IMR-90 (cell line): ENCODE measurements around the gene GRPEL2. TPM values are rescaled to one million over a fixed set of nuclear protein-coding genes. Genes with fewer than 3 reads are reported as not detected.

Experiments
- ATAC-seq: fragments of 200-7000 bp; cut with Tn5 transposase; 2 replicates; pipeline ENCODE4 v1.9.1; 2020; ENCODE audit warnings: low read depth, mild to moderate bottlenecking, moderate library complexity
- BruUV-seq: library from RNA; stranded (reverse); fragments of 400-500 nt; replicated peaks from 2 replicates; lab custom pipeline; 2021; lab: Mats Ljungman, UMichigan
- CTCF ChIA-PET: fragments of 300-600 bp; formaldehyde crosslinking; extraction: SDS; loops from one replicate; lab custom pipeline; 2021; ENCODE audit warnings: antibody characterized with exemption; lab: Yijun Ruan, JAX
- POLR2A ChIA-PET: fragments of 300-600 bp; sonication (Branson Sonifier 250); formaldehyde crosslinking; loops from one replicate; lab custom pipeline; 2022; ENCODE audit warnings: antibody characterized with exemption; ENCODE audit not compliant: unreplicated experiment; lab: Charles Lee
- DNase-seq: peaks from one replicate; pipeline ENCODE4 v3.0.0; 2013
- H2AFZ ChIP-seq: replicated peaks from 2 replicates; pipeline ENCODE3; 2013; ENCODE audit warnings: low read length, mild to moderate bottlenecking; ENCODE audit not compliant: poor library complexity
- H2AK5ac ChIP-seq: 2 replicates; pipeline ENCODE4 v1.6.1; 2013; ENCODE audit warnings: low read depth, low read length, inconsistent platforms
- H2AK9ac ChIP-seq: replicated peaks from 2 replicates; pipeline ENCODE3; 2013; ENCODE audit warnings: mild to moderate bottlenecking, low read depth, low read length, moderate library complexity; ENCODE audit not compliant: poor library complexity
- H2BK120ac ChIP-seq: 2 replicates; pipeline ENCODE4 v1.6.1; 2013; ENCODE audit warnings: low read depth, low read length, inconsistent platforms
- H2BK15ac ChIP-seq: 3 replicates; pipeline ENCODE4 v1.6.1; 2013; ENCODE audit warnings: low read depth, low read length, inconsistent platforms
- H2BK20ac ChIP-seq: 2 replicates; pipeline ENCODE4 v1.6.1; 2013; ENCODE audit warnings: low read depth, mild to moderate bottlenecking, inconsistent platforms, low read length, moderate library complexity
- H2BK5ac ChIP-seq: 2 replicates; pipeline ENCODE4 v1.6.1; 2013; ENCODE audit warnings: mild to moderate bottlenecking, low read depth, low read length, inconsistent platforms; ENCODE audit not compliant: poor library complexity, severe bottlenecking
- H3K14ac ChIP-seq: replicated peaks from 2 replicates; pipeline ENCODE4 v1.6.1; 2013; ENCODE audit warnings: low read depth, low read length, inconsistent platforms
- H3K18ac ChIP-seq: 2 replicates; pipeline ENCODE4 v1.6.1; 2013; ENCODE audit warnings: low read depth, low read length, control low read depth
- H3K23ac ChIP-seq: 2 replicates; pipeline ENCODE4 v1.6.1; 2013; ENCODE audit warnings: low read depth, low read length, inconsistent platforms
- H3K27ac ChIP-seq: 2 replicates; pipeline ENCODE4 v1.5.1; 2013; ENCODE audit warnings: mild to moderate bottlenecking, control low read depth, low read length; ENCODE audit not compliant: insufficient read depth
- H3K27me3 ChIP-seq: 2 replicates; pipeline ENCODE4 v1.6.1; 2013; ENCODE audit warnings: low read length; ENCODE audit not compliant: control insufficient read depth, insufficient read depth
- H3K36me3 ChIP-seq: 2 replicates; pipeline ENCODE4 v1.6.1; 2013; ENCODE audit warnings: low read length, mixed read lengths; ENCODE audit not compliant: control insufficient read depth, insufficient read depth
- H3K4ac ChIP-seq: 2 replicates; pipeline ENCODE4 v1.6.1; 2013; ENCODE audit warnings: low read depth, low read length, inconsistent platforms
- H3K4me1 ChIP-seq: 2 replicates; pipeline ENCODE4 v1.6.1; 2013; ENCODE audit warnings: low read length, mixed read lengths; ENCODE audit not compliant: control insufficient read depth, insufficient read depth
- H3K4me2 ChIP-seq: 2 replicates; pipeline ENCODE4 v1.6.1; 2013; ENCODE audit warnings: low read depth, mild to moderate bottlenecking, control low read depth, low read length, moderate library complexity
- H3K4me3 ChIP-seq: 2 replicates; pipeline ENCODE4 v1.5.1; 2013; ENCODE audit warnings: low read depth, mild to moderate bottlenecking, control low read depth, low read length, moderate library complexity; ENCODE audit not compliant: insufficient read depth
- H3K56ac ChIP-seq: 2 replicates; pipeline ENCODE4 v1.6.1; 2013; ENCODE audit warnings: low read length, inconsistent platforms; ENCODE audit not compliant: insufficient read depth; ENCODE audit errors: extremely low read depth
- H3K79me1 ChIP-seq, 2 experiments: 2 replicates each; pipeline ENCODE4 v1.6.1; 2013; ENCODE audit warnings: low read length in 2 of 2, inconsistent platforms in 1 of 2, low read depth in 1 of 2
- H3K9ac ChIP-seq: 2 replicates; pipeline ENCODE4 v1.6.1; 2013; ENCODE audit warnings: low read depth, low read length, control low read depth
- H3K9me1 ChIP-seq: 2 replicates; pipeline ENCODE4 v1.6.1; 2013; ENCODE audit warnings: low read length, inconsistent platforms; ENCODE audit not compliant: insufficient read depth
- H3K9me3 ChIP-seq: 2 replicates; pipeline ENCODE4 v1.6.1; 2013; ENCODE audit warnings: low read length; ENCODE audit not compliant: control insufficient read depth, insufficient read depth
- H4K20me1 ChIP-seq: 2 replicates; pipeline ENCODE4 v1.6.1; 2013; ENCODE audit warnings: low read length, inconsistent platforms; ENCODE audit not compliant: insufficient read depth
- H4K5ac ChIP-seq: 2 replicates; pipeline ENCODE4 v1.6.1; 2013; ENCODE audit warnings: mild to moderate bottlenecking, low read depth, low read length, control low read depth
- H4K8ac ChIP-seq, 2 experiments: 2 replicates each; pipeline ENCODE4 v1.6.1; 2013; ENCODE audit warnings: low read depth in 2 of 2, low read length in 2 of 2, control low read depth in 1 of 2, inconsistent platforms in 1 of 2
- H4K91ac ChIP-seq: 2 replicates; pipeline ENCODE4 v1.6.1; 2013; ENCODE audit warnings: low read depth, low read length, inconsistent platforms; ENCODE audit not compliant: insufficient read depth
- MAFK ChIP-seq: IDR thresholded peaks from 2 replicates; pipeline ENCODE4 v1.6.1; 2012; ENCODE audit warnings: low read depth, low read length, improper control_type of control experiment
- WGBS, 2 experiments: methylation state at CpG; one replicate each; pipeline versions ENCODE4 v1.1.5 to v1.1.7; 2013; ENCODE audit warnings: missing lambda C conversion rate in 2 of 2; ENCODE audit not compliant: insufficient read length in 1 of 2; ENCODE audit errors: extremely low coverage in 2 of 2; 5-methylcytosine and 5-hydroxymethylcytosine counted together
- dilution Hi-C: fragments of 300-500 bp; cut with HindIII; formaldehyde crosslinking; loops from one replicate; pipeline ENCODE4 v1.14.3; 2018; ENCODE audit warnings: low sequenced_read_pairs; ENCODE audit not compliant: unreplicated experiment
- in situ Hi-C: fragments of 300-500 bp; cut with MboI; formaldehyde crosslinking; loops from 3 replicates; pipeline ENCODE4 v1.14.3; 2019; ENCODE audit warnings: low sequenced_read_pairs, inconsistent platforms, mixed read lengths
- intact Hi-C: fragments of 100-400 bp; cut with micrococcal nuclease; formaldehyde crosslinking; loops from 2 replicates; pipeline ENCODE4 v1.10.0; 2022
- polyA plus RNA-seq, 3 experiments: library from polyadenylated mRNA; depleted of rRNA; stranded (reverse); fragments of >200 nt; gene quantifications; 2 replicates each; pipeline ENCODE4 v1.2.3, GENCODE V29; 2012; ENCODE audit warnings: low replicate concordance in 1 of 3
- total RNA-seq: library from RNA; depleted of rRNA; stranded (reverse); fragments of >200 nt; gene quantifications from 2 replicates; pipeline ENCODE4 v1.2.3, GENCODE V29; 2012
- TF ChIP-seq, protein P1 (sequence below): fragments of 150-350 bp; IDR thresholded peaks from 2 replicates; pipeline ENCODE4 v1.6.1; 2017; ENCODE audit warnings: mild to moderate bottlenecking, antibody characterized with exemption, low read length, low read depth

The GRPEL2 gene
- total and polyA plus RNA-seq, 2 of the 4 experiments (the other 2 are of a cell fraction), result 6.2 to 18.1 TPM

DNA sequence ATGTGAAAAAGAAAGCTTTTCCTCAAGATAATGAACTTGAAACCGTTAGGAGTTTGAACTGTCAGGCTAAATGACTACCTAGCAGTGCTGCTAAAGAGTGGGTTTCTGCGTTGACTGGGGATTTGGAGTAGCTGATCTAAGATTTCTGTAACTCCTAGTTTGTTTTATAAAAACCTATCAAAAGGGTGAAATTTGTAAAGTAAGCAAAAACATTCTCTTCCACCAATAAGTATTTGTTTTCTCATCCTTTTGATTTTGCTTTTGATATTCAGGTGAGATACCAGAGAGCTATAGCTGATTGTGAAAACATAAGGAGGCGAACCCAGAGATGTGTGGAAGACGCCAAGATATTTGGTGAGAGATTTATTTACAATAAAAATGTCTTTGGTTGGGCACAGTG lies 4.1 kb downstream of the GRPEL2 start:
- Histone ChIP-seq H3K27ac (no peak overlapping the region), H3K9me3 (no peaks in the 10 kb centered on the region), H3K9ac (no peak overlapping the region), H3K36me3 (peaks cover 30% of the 10 kb centered on the region), H3K4me1 (peaks cover 2% of the 10 kb centered on the region; the same call in 1 of the 2 replicates), H3K4me3 (no peak overlapping the region), H3K79me1 (peaks cover 34 to 40% of the 10 kb centered on the region in 2 experiments), H3K27me3 (no peaks in the 10 kb centered on the region), H2BK15ac (no peak overlapping the region), H3K4ac (no peak overlapping the region), H2AFZ (no peak overlapping the region), H2BK20ac (no peak overlapping the region), H3K18ac (no peak overlapping the region), H3K14ac (no peak overlapping the region), H3K56ac (no peak overlapping the region), H2BK5ac (no peak overlapping the region), H4K91ac (no peak overlapping the region), H4K8ac (no peak overlapping the region), H3K23ac (no peak overlapping the region), H3K4me2 (no peak overlapping the region), H4K5ac (no peak overlapping the region), H3K9me1 (peaks cover 6% of the 10 kb centered on the region; the same call in 1 of the 2 replicates), H2AK9ac (no peak overlapping the region), H2AK5ac (no peak overlapping the region), H4K20me1 (peaks cover 7% of the 10 kb centered on the region; the same call in 1 of the 2 replicates), H2BK120ac (no peak overlapping the region)
- BruUV-seq, result no TSS peak
- TF ChIP-seq MAFK, result peak; percentile 3; the same call in 1 of the 2 replicates
- TF ChIP-seq, protein P1, sequence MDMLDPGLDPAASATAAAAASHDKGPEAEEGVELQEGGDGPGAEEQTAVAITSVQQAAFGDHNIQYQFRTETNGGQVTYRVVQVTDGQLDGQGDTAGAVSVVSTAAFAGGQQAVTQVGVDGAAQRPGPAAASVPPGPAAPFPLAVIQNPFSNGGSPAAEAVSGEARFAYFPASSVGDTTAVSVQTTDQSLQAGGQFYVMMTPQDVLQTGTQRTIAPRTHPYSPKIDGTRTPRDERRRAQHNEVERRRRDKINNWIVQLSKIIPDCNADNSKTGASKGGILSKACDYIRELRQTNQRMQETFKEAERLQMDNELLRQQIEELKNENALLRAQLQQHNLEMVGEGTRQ, result no peak
- in situ Hi-C loops (no loop called here), intact Hi-C loops (loop anchor here (5.0 kb wide), 2 partner anchors 82 to 207 kb away; partner anchors contain the start of gene ABLIM3), dilution Hi-C loops (no loop called here)
- WGBS, 2 experiments, result 100% methylated on average over 1 of the region's 4 CpGs; no CpG with 5 or more reads in 1 of the 2 experiments
- POLR2A ChIA-PET, result no interaction called here
- ATAC-seq (no peak), DNase-seq (no peak)
- CTCF ChIA-PET, result no interaction called here
